ENCODE measurements around the gene RBP7.

DNA sequence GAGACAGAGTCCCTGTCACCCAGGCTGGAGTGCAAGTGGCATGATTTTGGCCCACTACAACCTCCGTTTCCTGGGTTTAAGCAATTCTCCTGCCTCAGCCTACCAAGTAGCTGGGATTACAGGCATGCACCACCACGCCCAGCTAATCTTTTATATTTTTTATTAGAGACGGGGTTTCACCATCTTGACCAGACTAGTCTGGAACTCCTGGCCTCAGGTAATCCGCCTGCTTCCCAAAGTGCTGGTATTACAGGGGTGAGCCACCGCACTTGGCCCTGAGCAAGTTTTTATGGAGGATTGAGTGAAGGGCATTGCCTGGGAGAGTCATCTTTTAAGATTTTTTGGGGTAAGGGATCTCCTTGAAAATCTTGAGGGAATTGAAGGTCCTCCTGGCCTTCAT, 64.2 kb downstream of the RBP7 start:
- TF ChIP-seq FOXK2 (IDR thresholded peaks at IDR 0.05), result no peak
- TF ChIP-seq FOXM1 (IDR thresholded peaks at IDR 0.05; ENCODE audit: borderline replicate concordance), result no peak
- TF ChIP-seq HDGF (IDR thresholded peaks at IDR 0.05; ENCODE audit: borderline replicate concordance), result no peak
- no peak for TF ChIP-seq ARNT (IDR thresholded peaks at IDR 0.05)
- TF ChIP-seq TARDBP (IDR thresholded peaks at IDR 0.05), result no peak
- TF ChIP-seq ELF4 (IDR thresholded peaks at IDR 0.05), result no peak
- TF ChIP-seq CTBP1 (IDR thresholded peaks at IDR 0.05; ENCODE audit: borderline replicate concordance), result no peak
- TF ChIP-seq FOXA1 (IDR thresholded peaks at IDR 0.05), result no peak
- no peak for TF ChIP-seq SP1 (IDR thresholded peaks at IDR 0.05)
- TF ChIP-seq SUZ12 (IDR thresholded peaks at IDR 0.05), result no peak
- TF ChIP-seq BHLHE40 (IDR thresholded peaks at IDR 0.05; ENCODE audit: borderline replicate concordance), result no peak
- no peak for TF ChIP-seq ZNF384 (IDR thresholded peaks at IDR 0.05)
- no peak for TF ChIP-seq NFRKB (IDR thresholded peaks at IDR 0.05)
- TF ChIP-seq L3MBTL2 (conservative IDR thresholded peaks at IDR 0.05), result no peak
